Lower lobe of right lung (tissue), 2 donors: ENCODE data around the gene COL18A1. TPM values are rescaled to one million over a fixed set of nuclear protein-coding genes. Genes with fewer than 3 reads are reported as not detected.

ENCODE experiments used
- ATAC-seq, 2 donors: fragments of 200-7000 bp; cut with Tn5 transposase; one replicate each; pipeline ENCODE4 v1.9.1; 2020 to 2022; ENCODE audit warnings: mild to moderate bottlenecking in 2 of 2, moderate library complexity in 2 of 2
- DNase-seq: peaks from one replicate; pipeline ENCODE4 v3.0.0-alpha.2; 2020
- H3K27ac ChIP-seq: fragments of 200-600 bp; one replicate; pipeline ENCODE4 v1.8.0; 2022
- H3K27me3 ChIP-seq: fragments of 200-600 bp; one replicate; pipeline ENCODE4 v1.8.0; 2022; ENCODE audit warnings: low read depth
- H3K36me3 ChIP-seq: fragments of 200-600 bp; one replicate; pipeline ENCODE4 v1.8.0; 2022; ENCODE audit warnings: mild to moderate bottlenecking
- H3K4me1 ChIP-seq: fragments of 200-600 bp; one replicate; pipeline ENCODE4 v1.8.0; 2022
- H3K4me3 ChIP-seq: fragments of 200-600 bp; one replicate; pipeline ENCODE4 v1.8.0; 2022; ENCODE audit warnings: mild to moderate bottlenecking
- H3K9me3 ChIP-seq: fragments of 200-600 bp; one replicate; pipeline ENCODE4 v1.8.0; 2022
- intact Hi-C: fragments of 100-400 bp; cut with DNase I; formaldehyde crosslinking; loops from one replicate; pipeline ENCODE4 v1.11.0; 2022
- total RNA-seq: library from RNA; stranded (reverse); fragmentation: NEBNext Ultra II Directional; extraction: Animal tissue kit (Norgen Biotek cat#: 25700); gene quantifications from one replicate; pipeline ENCODE4 v1.2.1, GENCODE V29; 2021
- TF ChIP-seq, protein P1 (sequence below): fragments of 200-600 bp; IDR thresholded peaks from one replicate; pipeline ENCODE4 v1.8.0; 2022; ENCODE audit warnings: antibody characterized with exemption, mild to moderate bottlenecking
- donor health status: DM: no; HTN: yes; CAD: no; lungs with severe emphysema.

COL18A1 gene
- total RNA-seq, 1 donor from 2014 or later: 45.1 TPM

DNA sequence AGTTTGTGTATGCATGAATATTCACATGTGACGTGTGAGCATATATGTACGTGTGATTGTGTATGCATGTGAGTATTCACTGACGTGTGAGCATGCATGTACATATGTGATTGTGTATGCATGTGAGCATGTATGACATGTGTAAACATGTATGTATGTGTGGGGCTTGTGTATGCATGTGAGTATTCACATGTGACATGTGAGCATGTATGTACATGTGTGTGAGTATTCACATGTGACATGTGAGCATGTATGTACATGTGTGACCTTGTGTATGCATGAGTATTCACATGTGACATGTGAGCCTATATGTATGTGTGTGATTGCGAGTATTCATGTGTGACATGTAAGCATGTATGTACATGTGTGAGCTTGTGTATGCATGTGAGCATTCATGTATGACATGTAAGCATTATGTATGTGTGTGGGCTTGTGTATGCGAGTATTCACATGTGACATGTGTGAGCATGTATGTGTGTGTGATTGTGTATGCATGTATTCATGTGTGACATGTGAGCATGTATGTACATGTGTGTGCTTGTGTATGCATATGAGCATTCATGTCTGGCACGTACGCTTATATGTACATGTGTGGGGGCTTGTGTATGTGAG lies 47.8 kb downstream of the COL18A1 start:
- Histone ChIP-seq H3K4me1 (peaks cover 19% of the 10 kb centered on the region), H3K27ac (no peak overlapping the region), H3K27me3 (no peaks in the 10 kb centered on the region), H3K9me3 (no peaks in the 10 kb centered on the region), H3K4me3 (no peak overlapping the region), H3K36me3 (no peaks in the 10 kb centered on the region)
- DNase-seq (no peak), ATAC-seq (no peak)
- intact Hi-C loops: no loop called here
- TF ChIP-seq, protein P1, sequence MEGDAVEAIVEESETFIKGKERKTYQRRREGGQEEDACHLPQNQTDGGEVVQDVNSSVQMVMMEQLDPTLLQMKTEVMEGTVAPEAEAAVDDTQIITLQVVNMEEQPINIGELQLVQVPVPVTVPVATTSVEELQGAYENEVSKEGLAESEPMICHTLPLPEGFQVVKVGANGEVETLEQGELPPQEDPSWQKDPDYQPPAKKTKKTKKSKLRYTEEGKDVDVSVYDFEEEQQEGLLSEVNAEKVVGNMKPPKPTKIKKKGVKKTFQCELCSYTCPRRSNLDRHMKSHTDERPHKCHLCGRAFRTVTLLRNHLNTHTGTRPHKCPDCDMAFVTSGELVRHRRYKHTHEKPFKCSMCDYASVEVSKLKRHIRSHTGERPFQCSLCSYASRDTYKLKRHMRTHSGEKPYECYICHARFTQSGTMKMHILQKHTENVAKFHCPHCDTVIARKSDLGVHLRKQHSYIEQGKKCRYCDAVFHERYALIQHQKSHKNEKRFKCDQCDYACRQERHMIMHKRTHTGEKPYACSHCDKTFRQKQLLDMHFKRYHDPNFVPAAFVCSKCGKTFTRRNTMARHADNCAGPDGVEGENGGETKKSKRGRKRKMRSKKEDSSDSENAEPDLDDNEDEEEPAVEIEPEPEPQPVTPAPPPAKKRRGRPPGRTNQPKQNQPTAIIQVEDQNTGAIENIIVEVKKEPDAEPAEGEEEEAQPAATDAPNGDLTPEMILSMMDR: no peak

DNA sequence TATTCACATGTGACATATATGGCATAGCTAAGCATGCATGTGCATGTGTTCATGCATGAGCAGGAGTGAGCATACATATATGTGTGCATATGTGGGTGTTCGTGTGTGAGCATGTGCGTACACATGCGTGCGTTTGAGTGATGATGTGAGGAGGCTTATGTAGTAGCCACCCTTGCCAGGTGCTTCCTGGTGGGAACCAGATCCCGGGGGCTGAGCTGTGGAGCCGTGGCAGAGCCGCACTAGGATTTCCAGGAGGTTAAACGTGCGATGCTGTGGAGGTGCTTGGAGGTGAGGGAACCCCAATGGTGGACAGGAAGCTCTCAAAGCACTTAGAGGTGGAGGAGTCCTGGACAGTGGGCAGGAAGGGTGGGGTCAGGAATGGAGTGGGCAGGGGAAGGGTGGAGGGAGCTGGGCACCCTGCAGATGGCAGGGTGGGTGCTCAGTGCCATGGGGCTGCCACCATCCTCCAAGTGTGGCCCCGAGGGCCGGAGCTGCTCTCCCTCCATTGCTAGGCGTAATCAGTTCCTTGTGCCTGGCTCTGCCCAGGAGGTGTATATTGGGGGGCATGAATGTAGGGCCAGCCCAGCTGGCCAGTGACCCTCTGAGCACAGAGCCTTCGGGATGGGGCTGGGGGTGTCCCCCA lies 48.5 kb downstream of the COL18A1 start:
- TF ChIP-seq, protein P1: no peak
- no peak for ATAC-seq
- Histone ChIP-seq H3K9me3 (no peaks in the 10 kb centered on the region), H3K27ac (peak overlapping the region; percentile 9), H3K27me3 (no peaks in the 10 kb centered on the region), H3K4me1 (peaks cover 19% of the 10 kb centered on the region), H3K36me3 (no peaks in the 10 kb centered on the region), H3K4me3 (no peak overlapping the region)
- intact Hi-C loops: no loop called here
- no peak for DNase-seq

DNA sequence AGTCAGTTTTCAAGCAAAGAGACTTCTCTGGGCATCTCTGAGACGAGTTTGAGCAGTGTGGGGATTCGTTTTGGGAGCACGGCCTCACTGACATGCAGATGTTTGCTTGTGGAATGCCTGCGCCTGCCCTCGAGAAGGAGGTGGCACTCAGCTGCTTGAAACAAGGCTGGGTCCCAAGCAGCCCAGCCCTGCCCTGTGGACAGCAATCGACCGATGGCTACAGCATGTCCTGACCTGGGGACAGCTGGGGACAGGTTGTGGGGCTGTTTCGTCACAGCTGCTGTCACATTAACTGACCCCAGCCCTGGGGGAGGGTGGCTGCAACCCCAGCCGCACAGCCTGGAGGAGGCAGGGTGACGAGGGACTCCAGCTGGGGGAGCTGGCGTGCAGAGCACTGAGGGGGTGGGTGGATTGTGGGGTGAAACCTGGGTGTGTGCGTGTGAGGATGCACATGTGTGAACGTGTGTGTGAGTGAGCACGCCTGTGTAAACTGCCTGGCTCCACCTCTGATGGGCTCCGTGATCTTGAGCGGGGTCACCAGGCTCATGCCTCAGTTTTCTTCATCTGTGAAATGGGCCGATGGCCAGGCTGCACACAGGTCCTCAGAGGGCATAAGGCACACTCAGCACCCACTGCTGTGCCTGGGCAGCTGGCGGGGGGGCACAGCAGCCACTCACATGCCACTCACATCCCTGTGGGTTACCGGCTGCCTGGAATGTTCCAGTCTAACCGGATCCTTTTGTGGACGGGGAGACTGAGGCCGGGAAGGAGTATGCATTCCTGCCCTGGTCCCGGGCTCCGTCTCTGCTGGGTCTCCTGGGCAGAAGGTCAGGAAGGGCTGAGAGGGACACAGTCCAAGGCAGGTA lies 49.3 kb downstream of the COL18A1 start:
- Histone ChIP-seq H3K4me1 (peaks cover 19% of the 10 kb centered on the region), H3K36me3 (no peaks in the 10 kb centered on the region), H3K27ac (peak overlapping the region; percentile 62), H3K4me3 (no peak overlapping the region), H3K27me3 (no peaks in the 10 kb centered on the region), H3K9me3 (no peaks in the 10 kb centered on the region)
- ATAC-seq (peak; percentile 27 to 35), DNase-seq (no peak)
- intact Hi-C loops: no loop called here
- TF ChIP-seq, protein P1: no peak

DNA sequence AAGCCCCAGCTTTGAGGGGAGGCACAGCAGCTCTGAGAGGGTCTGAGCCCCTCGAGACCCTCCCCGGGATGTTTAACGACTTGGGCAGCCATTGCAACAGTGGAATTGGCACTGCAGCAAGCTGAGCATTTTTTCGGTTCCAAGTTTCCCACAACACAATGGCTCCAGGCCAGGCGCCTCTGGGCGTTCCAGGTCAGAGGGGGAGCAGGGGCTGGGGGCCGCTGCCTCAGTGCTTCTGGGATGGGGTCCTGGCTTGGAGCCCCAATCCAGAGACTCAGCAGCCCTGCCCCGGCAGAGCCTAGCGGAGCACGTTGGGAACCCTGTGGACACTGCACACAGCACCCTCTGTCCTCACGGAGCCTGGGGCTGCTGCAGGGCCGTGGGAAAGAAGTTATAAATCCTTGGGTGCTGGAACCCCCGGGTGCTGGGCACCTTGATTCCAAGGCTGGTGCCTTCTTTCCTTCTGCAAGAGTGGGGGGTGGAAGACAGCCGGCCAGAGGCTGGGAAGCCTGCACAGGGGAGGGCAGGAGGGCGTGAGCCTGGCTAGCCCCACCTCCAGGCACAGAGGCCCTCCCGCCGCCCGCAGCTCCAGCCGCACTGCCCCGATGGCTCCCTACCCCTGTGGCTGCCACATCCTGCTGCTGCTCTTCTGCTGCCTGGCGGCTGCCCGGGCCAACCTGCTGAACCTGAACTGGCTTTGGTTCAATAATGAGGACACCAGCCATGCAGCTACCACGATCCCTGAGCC lies 50.1 kb downstream of the COL18A1 start:
- Histone ChIP-seq H3K4me3 (peak overlapping the region; percentile 47), H3K4me1 (peaks cover 19% of the 10 kb centered on the region), H3K27ac (peak overlapping the region; percentile 62), H3K36me3 (no peaks in the 10 kb centered on the region), H3K27me3 (no peaks in the 10 kb centered on the region), H3K9me3 (no peaks in the 10 kb centered on the region)
- intact Hi-C loops: no loop called here
- peak; percentile 68 to 70 for ATAC-seq
- TF ChIP-seq, protein P1: no peak
- DNase-seq: no peak
